SW 1271 (cell line): ENCODE data around the gene COMMD6.
"Not testable (repeated sequence)": the region's sequence is repeated elsewhere in the genome, so short reads cannot be mapped to it uniquely, and the experiment has no call there.

ENCODE experiments used
- DNase-seq, 2 experiments: peaks; one replicate each; lab custom pipeline; 2025; lab: John Stamatoyannopoulos, UW

Gene COMMD6

DNA sequence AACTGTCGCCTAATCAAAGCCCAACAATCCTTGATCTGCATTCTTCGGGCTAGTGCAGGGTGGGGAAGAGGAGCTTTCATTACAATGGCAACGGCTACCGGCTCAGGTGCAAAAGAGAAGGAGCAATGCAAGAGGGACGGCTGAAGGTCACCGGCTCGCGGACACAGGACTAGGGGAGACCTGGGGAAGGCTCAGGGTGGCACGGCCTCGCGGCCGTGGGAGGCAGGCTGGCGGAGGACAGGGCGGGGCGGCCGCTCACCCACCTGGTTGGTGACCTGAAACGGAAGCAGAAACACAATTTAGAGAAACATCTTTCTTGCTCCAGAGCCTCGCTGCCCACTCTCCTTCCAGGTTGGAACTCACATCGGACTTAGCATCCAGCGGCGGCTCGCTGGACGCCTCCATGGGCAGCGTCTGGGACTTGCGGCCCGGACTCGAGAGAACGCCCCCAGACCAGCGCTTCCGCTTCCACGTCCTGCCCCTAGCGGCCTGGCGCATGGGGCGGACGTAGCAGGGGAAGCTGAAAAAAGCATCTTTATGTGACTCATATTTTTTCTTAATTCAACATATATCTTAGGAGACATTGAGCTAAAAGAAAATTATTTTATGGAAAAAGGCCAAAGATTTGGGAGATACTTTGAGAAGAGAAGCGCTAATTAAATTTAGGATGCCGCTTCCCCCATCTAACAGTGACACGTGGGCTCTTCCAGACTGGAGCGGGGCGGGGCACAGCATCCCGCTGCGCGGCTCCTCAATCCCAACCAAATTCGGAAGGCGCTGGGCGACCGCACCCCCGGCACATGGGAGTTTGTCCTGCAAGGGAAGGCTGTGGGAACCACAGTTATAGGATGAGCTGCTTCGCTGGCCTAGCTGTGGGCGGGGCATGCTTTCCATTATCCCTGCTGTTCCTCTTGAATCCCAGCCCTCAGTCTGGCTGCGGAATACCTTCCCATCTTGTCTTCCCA, at the start of gene COMMD6:
Gene COMMD6, minus strand, starts transcription at position 441 of the 965 bp plus-strand sequence. Its CDS starts 36 bp downstream, at position 405.
- peak; percentile 67 to 93 for DNase-seq

DNA sequence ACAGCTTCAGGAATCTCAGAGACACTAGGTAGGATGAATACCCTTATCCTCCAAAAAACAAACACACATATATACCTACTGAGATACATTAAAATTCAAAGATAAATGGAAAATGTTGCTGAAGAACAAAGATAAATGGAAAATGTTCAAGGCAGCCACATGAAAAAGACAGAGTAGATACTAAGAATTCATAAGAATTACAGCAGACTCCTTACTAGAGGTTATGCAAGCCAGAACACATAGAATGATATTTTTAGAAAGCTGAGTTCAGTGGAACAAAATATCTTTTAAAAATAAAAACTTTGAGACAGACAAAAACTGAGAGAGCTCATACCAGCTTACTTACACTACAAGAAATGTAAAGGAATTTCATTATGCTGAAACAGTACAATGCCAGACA, 47.5 kb upstream of the COMMD6 start:
- no peak for DNase-seq

DNA sequence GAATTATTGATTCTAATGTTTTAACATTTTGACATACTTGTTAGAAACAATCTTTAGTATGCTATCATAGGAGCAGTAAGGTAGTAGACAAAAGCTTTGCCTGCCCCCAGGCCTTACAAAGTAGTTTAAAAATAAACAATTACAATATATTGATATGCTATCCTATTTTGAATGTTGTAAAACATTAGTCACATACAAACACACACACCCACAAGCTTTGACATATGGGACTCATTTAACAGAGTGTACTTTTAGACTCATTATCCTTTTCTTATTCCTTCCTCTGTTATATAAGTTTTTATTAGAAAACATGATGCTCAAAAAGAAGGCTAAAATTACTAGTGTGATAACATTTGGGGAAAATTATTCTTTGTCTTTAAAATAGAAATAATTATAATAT, 45.5 kb upstream of the COMMD6 start:
- DNase-seq: no peak

DNA sequence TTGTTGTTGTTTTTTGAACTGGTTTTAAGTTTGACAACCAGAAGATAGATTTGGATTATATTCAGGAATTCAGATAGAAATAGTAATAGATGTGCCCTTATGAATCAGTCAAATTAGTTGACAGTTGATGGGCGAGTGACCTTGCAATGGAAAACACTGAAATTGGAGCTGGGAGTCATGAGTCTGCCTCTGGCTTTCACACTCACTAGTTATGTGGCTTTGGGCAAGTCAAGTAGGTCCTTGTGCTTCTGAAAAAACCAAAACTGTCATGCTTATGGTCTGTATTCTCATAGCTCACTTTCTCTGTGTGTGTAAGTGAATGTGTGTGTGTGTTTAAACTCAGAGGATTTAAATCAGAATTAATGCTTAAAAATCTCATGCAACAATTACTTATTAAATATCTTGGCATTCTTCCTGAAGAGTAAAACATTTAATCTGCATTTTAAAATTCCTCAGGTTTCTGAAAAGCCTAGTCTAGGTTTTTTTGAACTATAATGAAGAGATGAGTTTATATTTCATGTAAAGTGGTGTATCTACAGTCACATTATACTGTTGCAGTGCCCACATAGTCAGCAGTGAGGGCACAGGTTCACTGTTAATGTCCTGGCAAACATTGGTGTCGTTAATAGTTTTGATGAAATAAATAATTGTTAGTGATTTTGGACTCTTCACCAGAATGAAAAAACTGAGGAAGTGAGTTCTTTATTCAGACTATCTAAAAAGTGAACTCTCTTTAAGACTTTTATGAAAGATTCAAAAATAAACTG, 44.4 kb upstream of the COMMD6 start:
- no peak for DNase-seq

DNA sequence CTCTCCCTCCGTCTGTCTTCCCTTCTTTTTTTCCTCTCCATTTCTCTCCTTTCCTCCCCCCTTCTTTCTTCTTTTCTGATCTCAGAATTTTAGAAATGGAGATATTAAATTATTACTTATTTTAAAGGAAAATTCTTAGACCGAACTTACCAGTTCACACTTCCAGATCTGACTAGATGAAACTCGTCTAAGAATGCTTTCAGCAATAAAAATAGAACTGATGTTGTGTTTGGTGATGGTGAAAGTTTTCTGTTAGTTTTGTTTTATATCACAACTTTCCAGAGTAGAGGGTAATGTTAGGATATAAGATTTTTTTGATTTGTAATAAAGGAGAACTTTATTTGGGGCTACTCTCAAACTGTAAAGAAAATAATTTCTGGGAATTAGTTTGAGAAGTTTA, 41.9 kb upstream of the COMMD6 start:
- DNase-seq: no peak

DNA sequence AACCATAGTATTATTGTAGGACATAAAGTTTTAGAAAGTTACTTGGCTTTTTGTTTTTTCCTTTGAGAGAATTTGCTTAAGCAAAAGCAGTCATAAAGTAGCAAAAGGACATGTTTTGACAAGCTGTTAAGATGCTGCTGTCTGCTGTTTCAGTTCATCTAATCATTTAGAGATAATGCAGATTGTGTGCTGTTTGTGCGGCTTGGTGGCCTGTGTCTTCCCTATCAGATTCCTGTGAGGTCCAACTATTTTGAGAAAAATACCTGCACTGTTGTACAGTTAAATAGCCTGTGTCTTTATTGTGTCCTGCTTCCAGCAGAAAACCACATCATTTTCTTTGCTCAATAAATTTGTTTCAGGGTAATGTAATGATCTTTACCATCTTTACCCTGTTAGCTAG, 31.9 kb upstream of the COMMD6 start:
- DNase-seq: no peak

DNA sequence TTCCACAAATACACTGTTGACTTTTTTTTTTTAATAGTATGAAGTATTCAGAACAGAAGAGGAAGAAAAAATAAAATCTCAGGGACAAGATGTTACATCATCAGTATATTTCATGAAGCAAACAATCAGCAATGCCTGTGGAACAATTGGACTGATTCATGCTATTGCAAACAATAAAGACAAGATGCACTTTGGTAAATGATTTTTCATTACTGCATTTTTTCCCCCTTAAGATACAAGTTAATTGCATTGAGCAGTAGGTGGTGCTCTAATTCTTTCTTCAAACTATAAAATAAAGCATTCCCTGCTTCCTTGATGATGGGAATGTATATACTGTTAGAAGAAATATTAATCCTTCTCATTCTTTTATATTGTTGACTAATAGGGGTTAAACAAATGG, 29.0 kb upstream of the COMMD6 start:
- peak in 1 of 2 experiments; percentile 44 for DNase-seq

DNA sequence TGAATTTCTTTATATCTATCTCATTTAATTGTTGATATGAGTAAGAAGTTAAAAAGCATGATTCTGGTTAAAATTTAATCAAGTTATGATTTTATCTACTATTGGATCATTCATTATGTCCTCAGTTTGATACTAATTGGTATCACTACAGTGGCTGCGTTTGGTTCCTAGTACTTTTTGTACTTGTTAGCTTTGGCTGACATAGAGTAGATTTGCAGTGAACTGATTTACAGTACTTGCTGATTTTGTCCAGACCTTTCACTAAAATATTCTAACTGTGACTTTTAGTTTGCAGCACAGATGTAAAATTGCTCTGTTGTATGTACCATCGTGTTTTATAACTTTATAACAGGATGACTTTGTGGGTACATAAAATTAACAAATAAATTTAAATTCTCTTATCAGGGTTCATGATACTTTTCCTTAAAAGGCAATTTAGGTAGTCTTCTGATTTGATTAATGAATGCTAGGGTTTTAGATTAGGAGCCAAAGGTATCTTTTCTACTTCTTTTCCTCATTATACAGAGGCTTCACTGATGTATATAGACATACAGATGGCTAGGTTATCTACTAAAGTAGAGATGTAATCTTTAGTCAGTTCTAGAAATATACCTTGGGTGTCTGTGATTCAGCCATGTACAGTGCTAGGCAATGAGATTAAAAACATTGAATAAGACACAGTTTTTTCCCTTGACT, 20.7 kb upstream of the COMMD6 start:
- no peak for DNase-seq

DNA sequence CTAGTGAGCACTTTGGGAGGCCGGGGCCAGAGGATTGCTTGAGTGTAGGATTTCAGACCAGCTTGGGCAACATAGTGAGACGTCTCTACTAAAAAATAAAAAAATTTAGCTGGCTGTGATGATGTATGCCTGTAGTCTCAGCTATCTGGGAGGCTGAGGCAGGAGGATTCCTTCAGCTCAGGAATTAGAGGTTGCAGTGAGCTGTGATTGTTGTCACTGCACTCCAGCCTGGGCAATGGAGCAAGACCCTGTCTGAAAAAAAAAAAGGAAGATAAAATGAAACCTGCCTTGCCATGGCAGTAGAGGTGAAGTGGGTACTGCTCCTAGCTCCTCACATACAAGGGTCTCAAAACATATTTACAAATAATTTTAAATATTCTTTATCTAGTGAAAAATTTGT, 19.3 kb upstream of the COMMD6 start:
- no peak for DNase-seq

DNA sequence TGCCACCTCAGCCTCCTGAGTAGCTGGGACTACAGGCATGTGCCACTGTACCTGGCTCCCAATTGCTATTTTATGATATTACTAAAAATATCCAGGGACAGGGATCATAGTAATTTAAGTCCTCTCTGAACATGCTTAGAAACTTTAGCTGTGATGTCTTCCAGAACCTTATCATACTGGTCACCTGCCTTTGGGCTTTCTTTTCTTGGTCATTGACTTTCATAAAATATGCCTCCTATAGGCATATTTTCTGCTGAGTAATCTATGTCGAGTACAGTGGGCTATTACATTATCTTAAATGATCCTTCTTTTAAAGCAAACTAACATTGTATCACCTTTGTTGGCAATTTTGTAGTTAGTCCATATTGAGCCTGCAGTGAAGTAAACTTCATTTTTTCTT, 18.2 kb upstream of the COMMD6 start:
- DNase-seq: no peak

DNA sequence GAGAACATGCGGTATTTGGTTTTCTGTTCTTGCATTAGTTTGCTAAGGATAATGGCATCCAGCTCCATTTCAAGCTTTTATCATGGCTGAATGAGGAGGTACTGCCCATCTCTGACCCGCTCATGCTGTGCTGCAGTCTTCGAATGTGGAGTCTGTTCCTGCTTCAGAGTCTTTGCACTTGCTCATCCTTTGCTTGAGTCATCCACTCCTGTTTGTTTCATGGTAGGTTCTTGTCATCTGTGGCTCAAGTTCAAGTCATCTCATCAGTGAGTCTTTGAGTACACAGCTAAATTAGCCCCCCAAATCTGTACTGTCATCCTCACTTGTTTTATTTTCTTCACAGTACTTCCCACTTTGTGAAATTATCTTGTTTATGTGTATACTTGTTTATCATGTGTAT, 17.3 kb upstream of the COMMD6 start:
- no peak for DNase-seq

DNA sequence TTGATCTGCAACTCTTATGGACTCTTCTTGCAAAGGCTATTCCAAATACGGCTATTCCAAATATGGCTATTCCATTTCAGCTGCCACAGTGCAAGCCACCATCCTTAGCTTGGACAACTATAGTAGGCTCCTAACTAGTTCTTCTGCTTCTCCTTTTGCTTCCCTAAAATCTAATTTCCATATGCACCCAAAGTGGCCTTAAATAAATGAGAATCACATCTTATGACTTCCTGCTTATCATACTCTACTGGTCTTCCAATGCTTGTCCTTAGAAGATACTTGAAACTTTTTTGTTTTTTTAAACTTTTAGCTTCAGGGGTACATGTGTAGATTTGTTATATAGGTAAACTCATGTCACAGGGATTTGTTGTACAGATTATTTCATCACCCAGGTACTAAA, 16.8 kb upstream of the COMMD6 start:
- DNase-seq: no peak

DNA sequence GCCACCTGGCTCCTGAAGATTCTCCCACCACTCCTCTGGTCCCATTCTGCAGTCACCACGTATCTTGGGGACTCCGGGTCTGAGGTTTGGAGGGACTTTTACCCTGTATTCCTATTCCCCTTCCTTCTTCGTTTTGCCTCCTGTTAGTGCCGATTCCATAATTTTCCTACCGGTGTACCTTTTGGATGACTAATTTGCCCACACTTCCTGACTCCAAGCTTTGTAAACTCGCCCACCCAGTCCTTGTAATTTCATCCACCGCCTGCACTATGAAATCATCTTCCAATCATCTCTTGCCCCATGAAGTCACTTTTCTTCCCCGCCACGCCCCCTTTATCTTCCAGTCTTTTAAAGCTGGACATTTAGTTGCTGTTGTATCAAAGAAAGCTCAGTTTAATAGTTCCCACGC, 12.5 kb upstream of the COMMD6 start:
- peak; percentile 22 to 51 for DNase-seq

DNA sequence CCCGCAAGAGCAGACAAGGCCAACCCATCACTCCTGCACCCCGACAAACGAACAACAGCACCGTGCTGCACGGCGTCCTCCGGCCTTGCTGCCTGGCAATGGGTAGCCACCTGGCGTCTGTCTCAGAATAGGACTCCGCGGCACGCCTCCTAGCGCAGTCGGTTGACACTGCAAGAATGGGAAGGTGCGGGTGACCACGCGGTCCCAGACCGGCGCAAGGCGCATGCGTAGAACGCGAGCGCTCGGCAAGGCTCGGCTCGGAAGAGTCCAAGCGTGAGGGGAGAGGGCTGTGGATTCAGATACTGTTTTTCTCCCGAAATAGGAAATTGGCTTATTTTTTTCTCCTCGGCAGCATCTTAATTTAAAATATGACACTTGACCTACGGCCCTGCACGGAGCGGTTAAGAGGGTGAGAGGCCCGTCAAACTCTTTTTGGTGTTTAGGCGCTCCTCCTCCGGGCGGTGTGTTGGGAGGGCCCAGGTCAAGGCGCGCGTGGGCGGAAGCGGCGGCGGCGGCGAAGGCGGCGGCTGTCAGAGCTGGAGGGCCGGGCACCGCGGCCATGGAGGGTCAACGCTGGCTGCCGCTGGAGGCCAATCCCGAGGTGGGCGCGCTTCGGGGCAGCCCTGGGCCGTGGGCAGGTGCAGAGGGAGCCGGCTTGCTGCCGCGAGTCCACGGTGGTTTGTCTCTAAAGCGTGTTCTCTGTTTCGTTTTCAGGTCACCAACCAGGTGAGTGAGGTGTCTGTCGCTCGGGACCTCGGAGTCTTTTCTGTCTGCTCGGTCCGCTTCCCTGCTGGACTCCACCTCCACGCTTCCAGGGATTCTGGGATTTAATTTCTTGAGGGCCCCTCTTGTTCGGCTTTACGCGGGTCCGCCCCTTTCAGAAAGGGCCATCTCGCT, 11.9 kb upstream of the COMMD6 start, which contains the start of gene UCHL3:
Gene UCHL3, plus strand, starts transcription at position 530 of the 897 bp plus-strand sequence. Its CDS starts 30 bp downstream, at position 560.
- DNase-seq: peak; percentile 74 to 94

DNA sequence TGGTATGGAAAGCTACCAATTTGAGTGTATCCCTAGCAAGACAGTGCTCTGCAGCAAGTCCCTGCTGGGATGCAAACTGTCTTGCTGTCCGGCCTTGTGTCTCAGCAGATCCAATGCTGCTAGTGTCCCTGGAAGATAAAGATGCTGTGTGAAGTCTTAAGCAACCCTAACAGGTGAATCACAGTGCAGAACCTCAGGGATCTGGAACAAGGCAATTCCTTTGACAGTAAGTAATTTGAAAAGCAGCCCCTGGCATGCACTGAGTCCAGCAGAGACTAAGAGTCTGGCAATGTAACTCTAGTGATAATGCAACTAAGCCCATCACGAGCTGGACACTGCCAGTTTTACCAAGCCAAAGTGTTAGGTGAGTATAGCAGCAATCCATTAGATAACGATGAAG, 10.3 kb upstream of the COMMD6 start:
- DNase-seq: no peak

DNA sequence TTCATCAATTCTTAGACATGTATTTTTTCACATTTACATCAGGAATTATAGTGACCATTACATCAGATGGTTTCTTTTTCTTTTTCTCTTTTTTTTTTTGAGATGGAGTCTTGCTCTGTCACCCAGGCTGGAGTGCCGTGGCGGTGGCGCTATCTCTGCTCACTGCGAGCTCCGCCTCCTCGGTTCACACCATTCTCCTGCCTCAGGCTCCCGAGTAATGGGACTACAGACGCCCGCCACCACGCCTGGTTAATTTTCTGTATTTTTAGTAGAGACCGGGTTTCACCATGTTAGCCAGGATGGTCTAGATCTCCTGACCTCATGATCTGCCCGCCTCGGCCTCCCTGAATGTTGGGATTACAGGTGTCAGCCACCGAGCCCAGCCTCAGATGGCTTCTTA, 7.7 kb upstream of the COMMD6 start:
- not testable (repeated sequence) for DNase-seq

DNA sequence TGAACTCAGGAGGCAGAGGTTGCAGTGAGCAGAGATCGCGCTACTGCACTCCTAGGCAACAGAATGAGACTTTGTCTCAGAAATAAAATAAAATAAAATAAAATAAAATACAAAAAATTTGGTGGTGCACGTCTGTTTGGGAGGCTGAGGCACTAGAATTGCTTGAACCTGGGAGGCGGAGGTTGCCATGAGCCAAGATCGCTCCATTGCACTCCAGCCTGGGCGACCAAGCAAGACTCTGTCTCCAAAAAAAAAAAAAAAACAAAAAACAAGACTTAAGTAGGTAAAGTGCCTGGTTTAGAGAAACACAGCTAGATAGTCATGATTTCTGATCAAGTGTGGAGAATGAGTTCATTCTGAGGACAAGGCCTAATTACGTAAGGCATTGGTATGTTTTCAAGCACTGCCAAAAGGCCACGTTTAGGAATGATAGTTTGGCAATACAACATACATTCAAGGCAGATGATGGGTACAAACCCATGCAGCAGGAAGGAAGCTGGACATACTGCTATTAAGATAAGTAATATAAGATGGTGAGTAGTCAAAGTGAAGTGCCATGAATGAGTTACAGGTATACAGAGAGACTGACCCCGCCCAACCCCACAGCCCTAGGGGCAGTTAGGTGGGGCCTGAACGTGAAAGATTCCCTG, 7.2 kb upstream of the COMMD6 start:
- DNase-seq: no peak

DNA sequence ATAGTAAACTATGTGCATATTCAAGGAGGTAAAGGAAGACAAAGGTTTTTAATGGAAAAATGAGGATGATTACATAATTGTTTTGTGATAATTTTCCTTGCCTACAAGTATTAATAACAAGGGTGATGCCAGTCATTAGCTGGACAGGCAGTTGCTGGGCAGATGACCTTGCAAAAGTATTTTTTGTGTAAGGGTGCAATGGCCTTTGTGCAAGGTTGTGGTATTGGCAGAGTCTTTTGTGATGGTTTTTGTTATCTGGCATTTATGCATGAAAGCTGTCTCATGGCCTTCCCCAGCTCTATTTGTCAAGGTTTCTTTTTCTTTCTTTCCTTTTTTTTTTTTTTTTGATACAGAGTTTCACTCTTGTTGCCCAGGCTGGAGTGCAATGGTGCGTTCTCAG, 4.3 kb upstream of the COMMD6 start:
- DNase-seq: no peak

DNA sequence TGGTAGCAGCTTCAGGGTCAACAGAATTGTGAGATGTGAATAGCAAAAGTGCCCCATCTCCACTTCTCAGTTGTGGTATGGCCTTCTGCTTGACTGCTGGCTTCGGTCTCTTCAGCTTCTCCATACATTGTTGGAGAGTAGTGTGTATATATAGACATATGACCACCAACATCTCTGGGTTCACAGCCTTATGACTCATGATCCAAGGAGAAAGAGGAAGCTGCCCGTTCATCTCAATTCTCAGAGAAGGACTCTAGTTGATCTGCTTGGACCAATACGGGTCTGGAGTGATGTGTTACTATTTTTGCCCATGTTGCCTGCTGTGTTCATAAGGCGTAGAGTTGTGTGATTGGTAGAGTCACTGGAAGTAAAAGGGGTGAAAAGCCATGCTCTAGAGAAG, 3.6 kb upstream of the COMMD6 start:
- DNase-seq: no peak

DNA sequence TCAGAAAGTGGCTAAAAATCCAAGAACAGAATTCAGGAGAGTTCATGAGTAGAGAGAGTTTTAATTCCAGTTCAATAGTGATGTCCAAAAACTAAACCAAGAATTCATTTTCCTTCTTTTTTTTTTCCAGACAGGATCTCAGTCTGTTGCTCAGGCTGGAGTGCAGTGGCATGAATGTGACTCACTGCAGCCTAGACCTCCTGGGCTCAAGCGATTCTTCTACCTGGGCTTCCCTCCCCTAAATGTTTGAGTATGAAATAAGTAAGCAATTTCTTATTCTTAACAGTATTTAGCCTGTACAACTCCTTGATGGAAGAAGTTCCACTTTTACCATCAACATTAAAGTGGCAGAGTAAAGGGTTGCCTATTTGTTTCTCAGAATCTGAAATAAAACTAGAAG, 3.8 kb downstream of the COMMD6 start:
- no peak for DNase-seq

DNA sequence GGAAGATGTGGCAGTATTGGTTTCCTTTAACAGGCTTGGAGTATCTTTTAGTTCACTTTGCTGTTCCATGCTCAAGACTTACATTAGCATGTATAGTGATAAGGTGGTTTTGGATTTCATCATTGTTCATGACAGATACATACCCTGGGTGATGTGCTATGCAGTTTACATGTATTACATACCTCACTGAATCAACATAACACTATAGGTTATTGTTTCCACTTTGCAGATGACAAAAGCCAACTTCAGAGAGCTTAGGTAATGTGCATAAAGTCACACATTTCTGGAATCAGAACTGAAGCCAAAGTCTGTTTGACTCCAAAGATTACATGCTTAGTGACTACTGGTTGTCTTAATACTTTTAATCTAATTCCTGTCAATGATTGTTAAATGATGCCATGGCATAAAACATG, 7.1 kb downstream of the COMMD6 start:
- no peak for DNase-seq
